GM12891 (cell line): ENCODE results near the gene E2F1.

Experiments used
- POLR2A ChIP-seq: IDR thresholded peaks from 2 replicates; pipeline ENCODE4 v1.6.1; 2011; ENCODE audit warnings: low read depth, low read length, control low read depth
- POLR2AphosphoS5 ChIP-seq: IDR thresholded peaks from 2 replicates; pipeline ENCODE4 v1.6.1; 2011; ENCODE audit warnings: low read depth, low read length, control low read depth
- SPI1 ChIP-seq: IDR thresholded peaks from 2 replicates; pipeline ENCODE4 v1.6.1; 2011; ENCODE audit warnings: low read depth, low read length, control low read depth
- TAF1 ChIP-seq: IDR thresholded peaks from 2 replicates; pipeline ENCODE4 v1.6.1; 2011; ENCODE audit warnings: low read depth, low read length, control low read depth

DNA sequence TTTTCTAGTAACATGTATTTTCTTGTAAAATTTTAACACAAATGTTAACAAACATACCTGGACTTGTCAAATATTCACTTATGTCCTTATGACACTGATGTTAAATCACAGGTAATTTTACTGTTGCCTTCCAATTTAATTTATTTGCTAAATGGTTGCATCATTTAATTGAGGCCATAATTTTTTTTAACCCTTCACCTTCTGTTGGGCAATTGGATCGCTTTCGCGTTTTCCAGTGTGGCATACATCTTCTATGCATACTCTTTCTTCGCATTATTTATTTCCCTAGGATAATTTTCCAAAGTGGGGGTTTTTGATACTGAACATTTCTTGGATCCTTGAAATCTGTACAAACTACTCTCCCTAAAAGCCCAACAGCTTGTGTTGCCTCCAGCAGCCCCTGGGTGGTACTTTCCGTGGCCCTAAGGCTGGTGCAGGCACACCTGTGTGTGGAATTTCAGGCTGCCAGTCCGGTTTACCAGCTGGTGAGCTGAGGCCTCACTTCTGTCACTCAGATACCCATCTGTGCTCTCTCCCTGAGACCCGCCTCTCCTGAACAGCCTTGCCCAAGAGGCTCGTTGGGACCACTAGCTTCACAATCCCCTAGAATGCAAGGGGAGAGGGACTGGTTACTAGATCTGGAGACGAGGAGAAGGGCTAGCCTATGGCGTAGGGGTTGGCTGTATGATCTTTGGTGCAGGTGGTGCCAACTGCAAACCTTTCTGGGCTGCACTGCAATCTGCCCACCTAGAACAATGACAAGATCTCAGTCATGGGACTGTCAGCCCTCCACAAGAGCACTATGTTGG is 35.2 kb downstream of the E2F1 start:
- TF ChIP-seq SPI1 (no peak), TAF1 (no peak), POLR2A (no peak), POLR2AphosphoS5 (no peak)
